GM21360 (cell line): ENCODE data around the gene PTPN20.

Experiments used
- ATAC-seq: cut with Tn5 transposase; IDR thresholded peaks from one replicate; pipeline ENCODE4 v1.9.1; 2021; ENCODE audit warnings: mild to moderate bottlenecking, moderate library complexity; ENCODE audit not compliant: unreplicated experiment

PTPN20 gene

GRCh38 chr10:47046321-47047126 is 135.3 kb downstream of the PTPN20 start:
- ATAC-seq: no peak

- ATAC-seq: no peak
Measured at GRCh38 chr10:47047127-47047504, 135.9 kb downstream of the PTPN20 start.

GRCh38 chr10:47047577-47048525 is 136.6 kb downstream of the PTPN20 start:
- no peak for ATAC-seq

DNA sequence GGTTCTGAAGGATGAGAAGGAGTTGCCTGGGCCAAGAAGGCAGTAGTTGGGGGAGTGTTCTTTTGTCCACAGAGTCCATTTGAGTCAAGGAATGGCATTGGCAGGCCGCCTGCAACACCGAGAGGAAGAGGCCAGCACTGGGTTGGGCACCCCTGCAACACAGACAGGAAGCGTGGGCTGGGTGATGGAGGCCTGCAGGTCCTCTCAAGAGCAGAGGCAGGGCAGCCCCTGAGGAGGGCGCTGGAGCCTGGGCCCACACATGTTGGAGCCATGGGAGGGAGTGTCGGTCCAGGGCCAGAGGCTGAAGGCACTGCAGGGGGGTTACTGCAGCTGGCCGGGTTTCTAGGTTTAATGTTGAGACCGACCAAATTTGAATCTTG is 137.3 kb downstream of the PTPN20 start:
- ATAC-seq: no peak

DNA sequence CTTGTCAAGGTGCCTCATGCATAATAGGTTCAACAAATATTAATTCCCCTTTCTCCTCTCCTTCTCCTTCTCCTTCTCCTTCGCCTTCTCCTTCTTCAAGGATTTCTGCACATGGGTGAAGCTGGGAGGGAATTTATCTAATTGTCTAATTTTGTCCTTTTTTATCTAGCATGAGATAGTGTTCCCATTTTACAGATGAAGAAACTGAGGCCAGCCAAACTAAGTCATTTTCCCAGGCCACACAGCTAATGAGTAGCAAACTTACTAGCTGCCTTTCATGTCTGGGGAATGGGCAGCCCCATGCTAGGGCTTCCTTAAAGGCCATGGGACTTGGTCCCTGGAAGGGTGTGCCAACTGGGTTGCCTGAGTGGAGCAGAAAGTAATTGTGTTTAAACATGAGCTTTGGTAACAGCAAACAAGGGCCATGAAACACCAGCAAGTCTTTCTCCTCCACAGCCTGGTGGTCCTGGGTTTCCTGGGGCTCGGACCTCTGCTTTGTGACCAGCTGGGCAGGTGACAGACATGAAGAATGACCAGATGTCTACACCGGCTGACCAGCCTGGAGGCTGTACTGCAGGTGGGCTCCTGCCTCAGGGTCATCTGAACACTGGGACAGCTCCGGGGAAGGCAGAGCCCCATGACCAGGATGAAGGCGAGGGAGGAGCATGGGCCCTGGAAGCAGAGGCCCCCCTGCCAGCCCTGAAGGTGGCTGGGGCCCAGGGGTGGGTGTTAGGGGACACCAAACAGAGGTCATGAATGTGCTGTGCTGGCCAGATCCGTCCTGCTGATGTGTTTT is 138.0 kb downstream of the PTPN20 start:
- no peak for ATAC-seq

GRCh38 chr10:47049906-47050305 is 138.7 kb downstream of the PTPN20 start:
- ATAC-seq: no peak

GRCh38 chr10:47050618-47051455 is 139.6 kb downstream of the PTPN20 start:
- ATAC-seq: no peak

DNA sequence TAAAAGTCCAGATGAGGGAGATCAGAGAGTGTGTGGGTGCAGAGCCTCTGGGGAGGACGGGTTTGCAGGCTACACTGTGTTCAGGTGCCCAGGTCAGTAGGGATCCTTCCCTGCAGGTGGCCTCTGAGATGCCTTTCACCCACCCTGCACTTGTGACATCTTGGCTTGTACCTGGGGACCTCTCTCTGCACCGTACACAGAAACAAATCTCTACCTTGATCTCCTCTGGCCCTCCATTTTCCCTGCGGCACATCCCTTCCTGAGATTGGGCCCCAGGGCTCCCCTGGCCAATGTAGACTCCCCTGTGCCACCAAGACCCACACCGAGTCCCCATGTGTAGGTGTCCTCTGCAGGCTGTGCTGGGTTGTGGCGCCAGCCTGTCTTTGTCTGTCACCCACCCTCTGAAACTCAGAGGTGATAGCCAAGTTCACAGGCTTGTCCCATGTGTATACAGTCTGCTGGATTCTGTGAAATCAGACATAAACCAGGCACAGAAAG is 140.6 kb downstream of the PTPN20 start:
- no peak for ATAC-seq
